HG03432 (cell line): ENCODE data around the gene SPX.
A peak's percentile ranks its signal among the peaks of the same experiment; 100 is the strongest.

Experiments used
- ATAC-seq: cut with Tn5 transposase; IDR thresholded peaks from one replicate; pipeline ENCODE4 v1.9.1; 2021; ENCODE audit warnings: mild to moderate bottlenecking, moderate library complexity; ENCODE audit not compliant: unreplicated experiment

SPX gene

GRCh38 chr12:21538061-21538653, 12.1 kb downstream of the SPX start:
- no peak for ATAC-seq

DNA sequence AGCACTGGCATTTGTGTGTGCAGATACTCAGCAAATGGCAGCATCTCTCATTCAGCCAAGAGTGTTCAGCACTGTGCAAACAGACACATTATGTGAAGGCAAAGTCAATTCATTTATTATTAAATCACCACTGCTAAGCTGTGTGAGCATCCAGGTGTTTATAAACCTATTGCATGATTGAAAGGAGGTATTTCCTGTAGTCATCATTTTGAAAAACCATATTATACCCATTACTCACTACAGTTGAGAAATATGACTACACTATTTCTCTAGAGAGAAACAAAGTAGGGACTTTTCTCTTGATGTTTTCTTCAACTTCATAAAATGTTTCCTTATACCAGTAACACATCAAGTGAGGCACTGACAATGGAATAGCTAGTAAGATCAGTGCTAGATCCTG, 13.7 kb downstream of the SPX start:
- ATAC-seq, result peak; percentile 57

DNA sequence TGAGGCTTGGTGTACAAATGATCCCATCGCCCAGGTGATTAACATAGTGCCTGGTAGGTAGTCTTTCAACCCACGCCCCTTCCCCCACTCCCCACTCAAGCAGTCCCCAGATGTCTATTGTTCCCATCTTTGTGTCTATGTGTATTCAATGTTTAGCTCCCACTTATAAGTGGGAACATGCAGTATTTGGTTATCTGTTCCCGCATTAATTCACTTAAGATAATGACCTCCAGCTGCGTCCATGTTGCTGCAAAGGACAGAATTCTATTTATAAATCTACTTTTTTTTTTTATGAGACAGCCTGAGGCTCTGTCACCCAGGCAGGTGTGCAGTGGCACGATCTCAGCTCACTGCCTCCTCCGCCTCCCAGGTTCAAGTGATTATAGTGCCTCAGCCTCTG, 15.7 kb downstream of the SPX start:
- no peak for ATAC-seq

GRCh38 chr12:21542403-21542802, 16.3 kb downstream of the SPX start:
- no peak for ATAC-seq

GRCh38 chr12:21543151-21543550, 17.1 kb downstream of the SPX start:
- ATAC-seq, result no peak

- ATAC-seq, result no peak
Measured at GRCh38 chr12:21545557-21545956, 19.5 kb downstream of the SPX start.

DNA sequence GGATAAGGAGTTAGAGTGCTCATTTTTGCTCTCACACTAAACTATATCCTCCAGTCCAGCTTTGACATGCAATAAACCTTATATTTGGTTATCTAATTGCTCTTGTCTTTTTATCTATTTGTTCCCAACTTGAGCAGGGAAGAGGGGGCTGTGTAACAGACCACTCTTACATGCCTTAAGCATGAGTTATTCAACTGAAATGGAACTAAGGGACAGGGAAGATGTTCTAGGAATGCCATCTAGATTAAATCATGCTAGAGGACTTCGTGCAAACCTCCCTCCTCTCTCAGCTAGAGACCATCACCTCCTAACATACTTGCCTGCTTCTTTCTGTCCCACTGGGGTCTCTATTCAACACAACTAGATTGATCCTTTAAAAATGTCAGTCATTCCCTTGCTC, 20.6 kb downstream of the SPX start:
- ATAC-seq, result no peak

DNA sequence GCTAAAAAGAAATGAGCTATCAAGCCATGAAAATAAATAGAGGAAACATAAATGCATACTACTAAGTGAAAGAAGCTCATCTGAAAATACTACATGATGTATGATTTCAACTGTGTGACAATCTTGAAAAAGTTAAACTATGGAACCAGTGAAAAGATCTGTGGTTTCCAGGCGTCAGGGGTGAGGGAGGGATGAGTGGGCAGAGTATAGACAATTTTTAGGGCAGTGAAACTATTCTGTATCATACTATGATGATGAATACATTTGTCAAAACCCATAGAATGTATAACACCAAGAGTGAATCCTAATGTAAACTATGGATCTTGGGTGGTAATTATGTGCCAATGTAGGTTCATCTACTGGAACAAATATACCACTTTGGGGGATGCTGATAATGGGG, 21.3 kb downstream of the SPX start:
- ATAC-seq, result no peak

DNA sequence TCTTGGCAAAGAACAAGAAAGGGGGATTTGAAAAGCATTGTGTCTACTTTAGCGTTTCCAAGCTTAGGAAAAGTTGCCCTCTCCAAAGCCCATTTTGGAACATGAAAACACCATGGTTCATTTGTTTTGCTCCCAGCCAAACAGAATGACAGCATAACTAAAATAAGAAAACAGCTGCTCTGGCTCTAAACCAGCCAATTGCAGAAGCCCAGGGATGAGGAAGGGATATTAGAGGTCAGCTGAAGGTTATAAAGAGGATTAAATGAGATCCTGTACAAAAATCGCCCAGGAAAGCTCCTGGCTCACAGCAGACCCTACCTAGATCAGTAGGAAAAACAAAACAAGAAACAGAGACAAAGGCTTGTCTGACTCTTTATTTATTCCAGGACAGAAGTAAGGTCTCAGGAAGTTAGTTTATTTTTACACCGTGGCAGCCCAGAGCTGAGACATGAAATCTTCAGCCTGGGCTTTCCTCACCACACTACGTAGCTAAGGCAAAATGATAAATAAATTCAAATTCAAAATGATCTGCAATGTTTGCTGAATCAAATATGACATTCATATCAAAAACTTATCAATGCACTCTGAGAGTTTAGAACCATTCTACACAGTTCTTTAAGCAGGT, 25.9 kb downstream of the SPX start:
- ATAC-seq, result no peak

GRCh38 chr12:21552635-21553328, 26.7 kb downstream of the SPX start:
- no peak for ATAC-seq

DNA sequence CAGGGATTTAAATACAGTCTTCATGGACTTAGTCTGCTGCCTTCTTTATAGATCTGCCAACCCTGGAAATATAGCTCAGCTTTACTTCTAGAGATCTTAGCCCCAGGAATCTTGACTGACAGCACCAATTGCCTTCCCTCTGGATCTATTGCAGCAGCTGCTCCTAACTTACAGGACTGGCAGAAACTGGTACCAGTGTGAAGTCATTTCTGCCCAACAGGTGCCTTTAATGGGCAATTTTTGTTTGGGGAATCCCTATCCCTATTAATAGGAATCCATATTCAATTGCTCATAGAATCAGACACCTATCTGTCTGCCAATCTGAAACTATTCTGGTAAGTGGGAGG, 27.2 kb downstream of the SPX start:
- ATAC-seq, result no peak

DNA sequence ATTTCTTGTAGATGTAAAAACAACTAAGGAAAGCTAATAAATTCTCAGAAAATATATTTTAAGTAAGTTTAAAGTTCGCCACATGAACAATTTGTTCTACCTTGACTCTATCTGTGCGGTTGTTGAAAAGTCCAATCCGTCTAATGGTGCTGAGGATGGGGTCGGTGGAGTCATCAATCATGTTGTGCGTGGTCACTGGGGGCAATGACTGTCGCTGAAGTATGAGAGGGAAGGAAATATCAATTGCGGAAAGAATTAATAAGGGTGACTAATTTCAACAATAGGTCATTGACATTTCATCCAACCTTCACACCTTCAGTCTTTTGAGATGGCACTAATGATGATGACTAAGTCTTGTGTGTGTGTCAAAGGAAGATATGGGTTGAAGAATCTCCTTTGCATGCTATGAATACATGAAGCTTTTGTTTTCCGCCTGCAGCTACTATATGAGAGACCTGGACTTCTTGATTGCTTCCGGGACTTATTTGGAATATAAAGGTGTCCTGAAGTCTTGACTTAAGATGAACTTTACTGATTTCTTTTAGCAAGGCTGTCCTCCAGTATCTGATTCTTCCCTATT, 32.1 kb downstream of the SPX start:
- no peak for ATAC-seq

- ATAC-seq, result no peak
Measured at GRCh38 chr12:21559855-21560569, 33.9 kb downstream of the SPX start.

DNA sequence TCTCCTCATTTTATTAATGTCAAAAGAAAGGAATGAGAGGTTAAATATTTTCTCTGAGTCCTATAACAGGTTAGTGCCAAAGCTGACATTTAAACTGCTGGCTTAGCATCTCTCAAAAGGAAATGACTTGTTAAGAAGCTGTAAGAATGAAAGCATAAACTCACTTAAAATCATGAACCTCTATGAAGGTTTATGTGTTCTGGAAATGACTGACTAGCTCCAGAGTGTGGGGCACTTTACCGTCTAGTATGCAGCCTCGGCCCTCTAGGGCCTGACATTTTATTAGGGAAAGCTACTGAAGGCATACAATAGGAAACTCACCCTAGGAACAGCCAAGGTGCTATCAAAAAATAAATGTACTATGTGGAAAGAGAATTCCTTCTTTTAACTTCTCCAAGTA, 35.1 kb downstream of the SPX start:
- no peak for ATAC-seq

DNA sequence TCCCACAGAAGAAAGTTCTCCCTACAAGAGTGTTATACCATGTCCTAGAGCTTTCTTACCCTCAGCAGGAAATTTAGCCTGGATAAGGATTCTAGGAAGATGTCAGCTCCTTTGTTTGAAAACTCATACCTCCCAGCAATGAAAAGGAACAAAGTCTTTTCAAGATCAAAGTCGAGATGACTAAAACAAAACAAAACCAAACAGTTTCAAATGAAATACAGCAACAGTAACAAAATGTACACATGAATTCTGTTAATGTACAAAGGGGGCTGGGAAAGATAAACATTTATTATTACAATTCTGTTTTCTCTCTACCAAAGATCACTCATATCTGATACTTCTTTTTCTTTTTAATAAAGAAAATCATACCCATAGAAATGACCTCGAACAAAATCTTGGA, 36.8 kb downstream of the SPX start:
- ATAC-seq, result no peak

- no peak for ATAC-seq
Measured at GRCh38 chr12:21566223-21566906, 40.3 kb downstream of the SPX start.

DNA sequence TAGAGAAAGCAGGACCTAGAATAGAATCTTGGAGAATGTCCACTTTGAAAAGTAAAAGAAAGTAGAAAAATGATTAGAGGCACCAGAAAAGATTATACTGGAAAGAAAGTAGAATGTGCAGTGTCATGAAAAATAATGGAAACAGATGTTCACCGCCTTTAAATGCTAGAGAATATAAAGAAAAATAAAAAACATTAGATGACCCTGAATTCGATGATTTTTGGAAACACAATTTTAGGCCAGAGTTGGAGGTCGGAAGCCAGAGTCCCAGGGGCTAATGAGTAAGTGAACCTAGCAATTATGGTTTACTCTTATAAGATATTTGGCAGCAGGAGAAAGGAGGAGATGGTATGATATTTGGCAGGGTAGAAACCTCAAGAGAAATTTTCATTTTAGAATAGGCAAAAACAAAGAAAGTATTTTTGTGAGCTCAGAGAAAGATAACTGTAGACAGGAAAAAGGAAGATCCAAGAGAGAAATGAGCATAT, 40.9 kb downstream of the SPX start:
- ATAC-seq, result no peak

GRCh38 chr12:21568115-21568514, 42.0 kb downstream of the SPX start:
- ATAC-seq, result no peak

GRCh38 chr12:21571046-21571445, 45.0 kb downstream of the SPX start:
- no peak for ATAC-seq

GRCh38 chr12:21573733-21574358, 47.8 kb downstream of the SPX start:
- ATAC-seq, result no peak
